Measurements from ENCODE around the gene EXPH5. TPM values are rescaled to one million over a fixed set of nuclear protein-coding genes. Genes with fewer than 3 reads are reported as not detected.

EXPH5 gene
- total and polyA plus RNA-seq, 2 donors (not counting 3 experiments of a cell fraction or from before 2014, with no cell fraction given), result 0.03 to 0.09 TPM

DNA sequence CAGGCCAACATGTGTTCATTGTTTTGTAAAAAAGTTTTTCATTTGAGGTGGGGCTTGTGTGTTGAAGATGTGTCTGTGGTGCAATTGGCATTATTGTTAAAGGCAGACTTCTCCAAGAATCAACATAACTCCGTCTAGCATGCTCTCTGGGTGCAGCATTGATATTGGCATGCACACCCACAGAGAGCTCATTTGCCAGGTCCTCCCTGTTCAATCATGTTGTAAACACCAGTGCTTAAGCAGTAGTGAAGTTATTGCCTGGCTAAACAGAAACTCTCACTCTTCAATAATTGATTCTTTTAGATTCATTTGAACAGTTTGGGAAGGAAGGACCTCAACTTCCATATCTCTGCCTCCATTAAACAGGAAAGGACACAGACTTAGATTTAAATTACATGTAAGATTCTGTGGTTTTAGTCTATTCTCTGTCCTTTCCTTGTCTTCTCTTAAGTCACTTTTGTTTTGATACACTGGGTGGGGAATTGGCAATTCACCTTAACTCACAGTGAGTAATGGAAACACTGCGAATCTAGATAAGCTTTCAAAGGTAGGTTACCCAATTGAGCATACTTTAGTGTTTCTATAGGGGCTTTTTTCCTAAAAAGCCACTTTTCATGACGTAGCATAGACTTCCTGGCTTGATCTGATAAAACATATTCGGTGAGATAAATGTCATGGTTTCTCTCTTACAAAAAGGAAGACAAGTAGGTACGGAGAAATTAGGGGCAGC, 30.8 kb upstream of the EXPH5 start:
- Histone ChIP-seq H2AFZ (ENCODE audit: low read depth, low read length) (no peak overlapping the region), H3K9me3 (replicated peaks; ENCODE audit: control insufficient read depth, insufficient read depth, low read length) (no peaks in the 10 kb centered on the region), H3K27ac (ENCODE audit: insufficient read depth, low read depth, low read length) (no peak overlapping the region), H4K20me1 (replicated peaks; ENCODE audit: control insufficient read depth, extremely low read depth, insufficient read depth, low read length) (no peaks in the 10 kb centered on the region), H3K27me3 (ENCODE audit: control insufficient read depth in 2 of 2, insufficient read depth in 2 of 2, low read length in 2 of 2) (peaks cover 1 to 9% of the 10 kb centered on the region in 2 experiments), H3K79me2 (ENCODE audit: control insufficient read depth, insufficient read depth, low read length) (no peaks in the 10 kb centered on the region), H3K9ac (replicated peaks; ENCODE audit: extremely low read depth, insufficient read depth, low read length) (no peak overlapping the region), H3K4me3 (replicated peaks in 1 of 3; ENCODE audit: insufficient read depth in 1 of 3, low read depth in 1 of 3, low read length in 3 of 3) (no peak overlapping the region), H3K4me1 (ENCODE audit: control insufficient read depth, extremely low read depth, insufficient read depth, low read length) (peaks cover 2% of the 10 kb centered on the region), H3K9me1 (replicated peaks; ENCODE audit: control insufficient read depth, extremely low read depth, insufficient read depth, low read length) (no peaks in the 10 kb centered on the region), H3K36me3 (ENCODE audit: control insufficient read depth in 2 of 2, extremely low read depth in 1 of 2, insufficient read depth in 2 of 2, low read length in 2 of 2) (no peaks in the 10 kb centered on the region), H3K4me2 (ENCODE audit: insufficient read depth, low read length) (no peak overlapping the region)
- FAIRE-seq, result no peak
- intact Hi-C loops (cut with micrococcal nuclease) (no loop called here), dilution Hi-C loops (cut with MboI; ENCODE audit: extremely low pct_ligation_motif_present, low sequenced_read_pairs) (no loop called here)
- TF ChIP-seq FOS (IDR thresholded peaks at IDR 0.05; ENCODE audit: borderline replicate concordance, insufficient read depth, low read length) (no peak), MYC (IDR thresholded peaks at IDR 0.05; ENCODE audit: low read depth, low read length) (no peak), POLR2AphosphoS5 (IDR thresholded peaks at IDR 0.05; ENCODE audit: insufficient read depth, low read depth, low read length) (no peak), GATA2 (IDR thresholded peaks at IDR 0.05; ENCODE audit: insufficient read depth, insufficient read length, low read depth, low read length) (no peak), POLR2A (IDR thresholded peaks at IDR 0.05; ENCODE audit: low read depth, low read length) (no peak), JUN (IDR thresholded peaks at IDR 0.05; ENCODE audit: borderline replicate concordance, insufficient read depth, insufficient read length, low read depth) (no peak), EZH2 (IDR thresholded peaks at IDR 0.05; ENCODE audit: borderline replicate concordance, low read depth, low read length, severe bottlenecking) (no peak)
- TF ChIP-seq, protein P1, sequence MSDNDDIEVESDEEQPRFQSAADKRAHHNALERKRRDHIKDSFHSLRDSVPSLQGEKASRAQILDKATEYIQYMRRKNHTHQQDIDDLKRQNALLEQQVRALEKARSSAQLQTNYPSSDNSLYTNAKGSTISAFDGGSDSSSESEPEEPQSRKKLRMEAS (IDR thresholded peaks at IDR 0.05; ENCODE audit: insufficient read depth, insufficient read length), result no peak
- TF ChIP-seq, protein P2, sequence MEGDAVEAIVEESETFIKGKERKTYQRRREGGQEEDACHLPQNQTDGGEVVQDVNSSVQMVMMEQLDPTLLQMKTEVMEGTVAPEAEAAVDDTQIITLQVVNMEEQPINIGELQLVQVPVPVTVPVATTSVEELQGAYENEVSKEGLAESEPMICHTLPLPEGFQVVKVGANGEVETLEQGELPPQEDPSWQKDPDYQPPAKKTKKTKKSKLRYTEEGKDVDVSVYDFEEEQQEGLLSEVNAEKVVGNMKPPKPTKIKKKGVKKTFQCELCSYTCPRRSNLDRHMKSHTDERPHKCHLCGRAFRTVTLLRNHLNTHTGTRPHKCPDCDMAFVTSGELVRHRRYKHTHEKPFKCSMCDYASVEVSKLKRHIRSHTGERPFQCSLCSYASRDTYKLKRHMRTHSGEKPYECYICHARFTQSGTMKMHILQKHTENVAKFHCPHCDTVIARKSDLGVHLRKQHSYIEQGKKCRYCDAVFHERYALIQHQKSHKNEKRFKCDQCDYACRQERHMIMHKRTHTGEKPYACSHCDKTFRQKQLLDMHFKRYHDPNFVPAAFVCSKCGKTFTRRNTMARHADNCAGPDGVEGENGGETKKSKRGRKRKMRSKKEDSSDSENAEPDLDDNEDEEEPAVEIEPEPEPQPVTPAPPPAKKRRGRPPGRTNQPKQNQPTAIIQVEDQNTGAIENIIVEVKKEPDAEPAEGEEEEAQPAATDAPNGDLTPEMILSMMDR (IDR thresholded peaks at IDR 0.05; ENCODE audit: extremely low read depth in 1 of 2, insufficient read depth in 1 of 2, low read depth in 1 of 2, low read length in 2 of 2), result no peak
- CTCF ChIA-PET, result interaction anchor here (0.9 kb wide), 1 partner anchor 14 kb away, joined by 3 read pairs; no protein-coding TSS in a partner anchor
- POLR2A ChIA-PET, result no interaction called here
- DNase-seq (ENCODE audit: low read depth, low spot score), result no peak
- BruUV-seq (replicated peaks), result no TSS peak
